ENCODE data around the gene MTMR3.

Gene MTMR3

DNA sequence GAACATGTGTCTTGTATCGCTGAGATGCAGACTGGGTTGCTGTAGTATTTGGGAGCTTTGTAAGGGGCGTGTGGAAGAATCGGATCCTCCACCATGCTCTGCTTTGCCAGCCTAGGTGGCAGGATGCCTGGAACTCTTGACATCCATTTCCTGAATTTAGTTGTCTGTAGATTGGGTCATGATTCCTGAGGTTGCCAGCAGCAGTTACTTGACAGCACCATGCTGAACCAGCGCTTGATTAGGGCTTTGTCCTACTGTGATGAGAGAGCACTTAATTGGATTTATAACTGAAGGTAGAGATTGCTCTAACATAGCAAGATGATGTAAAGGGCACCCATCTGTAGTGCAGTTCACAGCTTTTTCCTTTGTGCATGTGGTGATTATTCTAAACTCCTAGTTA lies 121.7 kb downstream of the MTMR3 start:
- no peak for DNase-seq

DNA sequence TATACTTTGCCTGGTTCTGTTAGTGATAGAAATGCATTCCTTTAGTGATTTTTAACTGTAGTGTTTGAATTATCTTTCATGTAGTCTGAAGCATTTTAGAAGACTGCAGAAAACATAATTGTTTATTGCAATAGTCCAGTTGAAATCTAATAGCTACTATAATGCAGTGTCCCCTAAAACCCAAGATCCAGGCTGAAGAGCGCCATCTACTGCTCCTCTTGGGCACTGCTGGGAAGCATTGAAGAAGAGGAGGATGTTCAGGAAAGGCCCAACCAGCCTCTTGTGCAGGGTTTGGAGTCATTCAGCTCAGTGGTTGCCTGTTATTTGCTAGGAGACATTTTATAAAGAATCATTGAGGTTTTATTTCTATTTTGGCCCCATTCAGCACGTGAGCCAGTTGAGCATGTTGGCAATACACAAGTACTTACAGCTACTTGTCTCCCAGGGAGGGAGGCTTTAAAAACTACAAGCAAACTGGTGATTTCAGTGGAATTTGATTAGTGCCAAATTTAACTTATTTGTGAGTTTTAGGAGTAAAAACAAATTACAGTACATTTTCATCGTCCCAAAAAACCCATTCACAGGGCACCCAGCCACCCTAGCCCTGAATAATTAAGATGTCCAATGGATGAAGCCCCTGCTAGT lies 122.4 kb downstream of the MTMR3 start:
- peak in 4 of 5 experiments; percentile 4 to 53 (median 37) for DNase-seq

DNA sequence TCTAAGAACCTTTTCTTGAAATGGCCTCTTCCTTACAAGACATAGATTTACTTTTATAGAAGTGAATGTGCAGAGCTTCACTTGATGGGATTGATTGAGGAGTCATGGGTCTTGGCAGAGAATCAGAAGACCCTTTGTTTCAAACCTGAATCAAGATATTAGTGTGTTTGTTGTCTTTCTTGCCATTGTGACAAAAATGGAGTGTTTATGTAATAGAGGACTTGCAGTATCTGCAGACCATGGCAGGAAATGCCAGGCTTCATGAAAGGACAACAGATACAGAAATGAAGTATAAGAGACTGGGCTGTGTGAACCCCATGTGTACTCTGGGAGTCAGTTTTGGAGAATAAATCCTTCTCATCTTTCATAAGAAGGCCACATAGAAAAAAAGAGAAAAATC lies 124.4 kb downstream of the MTMR3 start:
- DNase-seq: peak in 1 of 5 experiments; percentile 5

DNA sequence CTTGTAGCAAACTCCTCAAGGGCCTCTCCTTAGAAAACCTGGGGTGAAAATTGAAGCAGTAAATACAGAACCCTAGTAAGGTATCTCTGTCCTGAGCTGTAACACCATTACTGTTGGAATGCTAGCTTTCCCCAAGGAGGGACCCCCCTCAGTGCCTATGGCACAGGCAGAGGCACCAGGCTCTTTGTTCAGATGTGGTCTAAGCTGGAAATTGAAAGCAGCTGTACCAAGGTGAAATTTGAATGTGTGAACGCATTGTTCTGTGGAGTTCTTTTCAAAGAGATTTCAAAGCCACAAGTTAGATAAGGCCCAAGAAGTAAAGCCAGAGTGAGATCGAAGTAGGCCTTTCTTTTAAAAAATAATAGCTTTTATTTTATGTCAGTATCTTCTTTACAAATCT lies 125.4 kb downstream of the MTMR3 start:
- DNase-seq: peak in 1 of 5 experiments; percentile 69

DNA sequence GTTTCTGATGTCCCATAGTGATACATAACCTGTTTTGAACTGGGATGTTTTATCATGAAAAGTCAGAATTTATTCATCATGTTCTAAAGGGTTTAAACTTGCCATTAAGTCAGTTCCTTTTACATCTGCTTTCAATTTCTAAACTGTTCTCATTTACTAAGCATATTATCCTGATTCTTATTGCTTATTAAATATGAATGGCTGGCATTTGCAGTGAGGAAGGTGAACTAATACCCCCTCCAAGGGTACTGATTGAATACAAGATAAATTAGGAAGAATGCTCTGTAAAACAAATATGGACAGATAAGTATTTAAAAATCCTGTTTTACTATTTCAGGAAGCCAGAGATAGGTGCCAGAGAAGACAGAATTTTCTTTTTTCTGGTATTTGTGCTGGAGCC lies 126.5 kb downstream of the MTMR3 start:
- no peak for DNase-seq

GRCh38 chr22:30010789-30011405 lies 127.9 kb downstream of the MTMR3 start:
- no peak for DNase-seq

DNA sequence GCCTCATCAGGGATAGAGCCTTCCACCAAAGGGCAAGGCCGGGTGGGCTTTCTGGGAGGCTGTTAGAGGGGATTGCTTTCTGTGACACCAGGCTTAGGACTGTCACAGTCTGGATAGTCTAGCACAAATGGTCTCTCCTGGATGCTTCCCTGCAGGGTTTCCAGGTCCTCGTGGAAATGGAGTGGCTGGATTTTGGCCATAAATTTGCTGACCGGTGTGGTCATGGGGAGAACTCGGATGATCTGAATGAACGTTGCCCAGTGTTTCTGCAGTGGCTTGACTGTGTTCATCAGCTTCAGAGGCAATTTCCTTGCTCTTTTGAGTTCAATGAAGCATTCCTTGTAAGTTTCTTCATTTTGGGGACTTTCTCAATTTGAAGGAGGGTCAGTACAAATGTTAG lies 130.2 kb downstream of the MTMR3 start:
- DNase-seq: no peak

DNA sequence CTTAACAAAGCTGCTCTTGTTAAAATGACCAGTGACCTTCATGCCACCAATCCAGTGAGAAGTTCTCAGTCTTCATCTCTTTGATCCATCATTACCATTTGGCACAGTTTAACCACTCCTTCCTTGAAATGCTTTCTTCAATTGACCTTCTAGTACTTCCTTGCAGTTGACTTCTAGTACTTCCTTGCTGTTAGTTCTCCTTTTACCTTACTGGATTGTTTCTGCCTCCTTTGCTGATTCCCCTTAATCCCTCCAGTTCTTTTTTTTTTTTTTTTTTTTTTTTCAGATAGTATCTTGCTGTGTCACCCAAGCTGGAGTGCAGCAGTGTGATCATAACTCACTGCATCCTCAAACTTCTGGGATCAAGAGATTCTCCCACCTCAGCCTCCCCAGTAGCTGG lies 131.3 kb downstream of the MTMR3 start:
- DNase-seq: no peak

DNA sequence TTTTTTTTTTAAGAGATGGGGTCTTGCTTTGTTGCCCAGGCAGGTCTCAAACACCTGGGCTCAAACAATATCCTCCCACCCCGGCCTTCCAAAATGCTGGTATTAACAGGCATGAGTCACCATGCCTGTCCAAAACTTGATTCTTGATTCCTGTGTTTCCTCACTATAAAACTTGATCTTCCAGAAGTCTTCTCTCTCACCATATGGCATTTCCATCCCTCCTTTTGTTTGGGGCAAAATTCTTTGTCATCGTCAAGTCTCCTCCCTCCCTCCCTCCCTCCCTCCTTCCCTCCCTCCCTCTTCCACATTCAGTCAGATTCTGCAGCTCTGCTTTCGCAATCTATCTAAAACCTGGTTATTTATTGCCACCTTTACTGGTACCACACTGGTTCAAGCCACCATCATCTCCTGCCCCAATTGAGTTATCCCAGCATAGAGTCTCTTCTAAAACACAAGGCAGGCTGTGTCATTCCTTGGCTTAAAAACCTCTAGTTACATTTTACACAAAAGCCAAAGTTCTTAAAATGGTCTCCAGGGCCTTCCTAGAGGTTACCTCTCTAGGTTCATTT lies 132.3 kb downstream of the MTMR3 start:
- DNase-seq: no peak

- DNase-seq: no peak
Observed at GRCh38 chr22:30015846-30016245, 132.9 kb downstream of the MTMR3 start.

DNA sequence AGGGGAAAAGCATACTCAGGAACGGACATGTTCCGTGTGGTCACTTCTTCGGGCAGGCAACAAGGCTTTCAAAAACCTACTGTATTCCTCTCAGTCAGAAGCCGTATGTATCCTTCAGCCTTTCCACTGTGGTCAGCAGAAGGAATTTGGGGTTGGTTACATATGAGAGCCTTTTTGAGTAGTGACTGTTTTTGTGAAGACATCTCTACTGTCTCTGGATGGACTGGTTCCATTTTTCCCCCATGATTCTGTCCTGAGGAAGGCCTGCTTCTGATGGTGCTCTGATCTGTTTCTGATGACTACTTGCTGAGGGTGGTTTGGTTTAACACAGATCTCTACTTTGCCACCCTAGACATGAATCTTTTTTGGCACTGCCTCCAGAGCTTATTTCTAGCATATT lies 133.6 kb downstream of the MTMR3 start:
- DNase-seq: no peak

DNA sequence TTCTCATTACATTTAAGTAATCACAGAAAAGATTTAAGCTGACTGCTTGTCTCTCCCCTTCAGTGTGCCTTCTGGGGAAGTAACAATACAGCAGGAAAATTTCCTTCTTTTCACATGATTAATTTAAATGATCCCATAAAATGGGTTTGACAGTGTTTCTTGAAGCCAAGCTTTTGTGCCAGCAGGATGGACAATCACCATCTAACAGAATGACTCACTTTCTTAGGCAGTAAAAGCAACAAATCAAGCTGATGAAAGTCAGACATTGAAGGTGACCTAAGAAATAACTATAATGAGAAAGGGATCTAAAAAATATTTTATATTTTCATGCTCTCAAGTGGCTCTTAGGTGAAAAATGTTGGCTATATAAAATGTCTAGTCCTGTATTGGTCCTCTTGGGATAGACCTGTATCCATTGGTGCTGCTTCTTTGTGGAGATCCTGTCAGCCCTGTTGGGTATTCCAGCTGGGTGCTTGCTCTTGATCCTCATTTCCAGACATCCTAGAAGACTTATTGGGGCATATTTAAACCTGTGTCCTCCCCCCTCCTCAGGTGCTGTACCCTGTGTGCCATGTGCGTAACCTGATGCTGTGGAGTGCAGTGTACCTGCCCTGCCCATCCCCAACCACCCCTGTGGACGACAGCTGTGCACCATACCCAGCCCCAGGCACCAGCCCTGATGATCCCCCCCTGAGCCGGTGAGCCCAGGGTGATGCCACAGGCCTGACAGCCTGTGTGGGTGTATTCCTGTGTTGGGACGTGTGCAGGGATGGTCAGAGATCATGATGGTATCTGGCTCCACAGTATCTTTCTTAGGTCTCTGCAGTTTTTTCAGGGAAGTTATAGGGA lies 134.6 kb downstream of the MTMR3 start:
- DNase-seq: no peak

DNA sequence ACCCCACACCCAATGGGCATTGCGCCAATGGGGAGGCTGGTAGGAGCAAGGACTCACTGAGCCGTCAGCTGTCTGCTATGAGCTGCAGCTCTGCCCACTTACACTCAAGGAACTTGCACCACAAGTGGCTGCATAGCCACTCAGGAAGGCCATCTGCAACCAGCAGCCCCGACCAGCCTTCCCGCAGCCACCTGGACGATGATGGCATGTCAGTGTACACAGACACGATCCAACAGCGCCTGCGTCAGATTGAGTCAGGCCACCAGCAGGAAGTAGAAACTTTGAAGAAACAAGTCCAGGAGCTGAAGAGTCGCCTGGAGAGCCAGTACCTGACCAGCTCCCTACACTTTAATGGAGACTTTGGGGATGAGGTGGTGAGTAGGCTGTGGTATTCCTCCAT lies 137.5 kb downstream of the MTMR3 start:
- no peak for DNase-seq

DNA sequence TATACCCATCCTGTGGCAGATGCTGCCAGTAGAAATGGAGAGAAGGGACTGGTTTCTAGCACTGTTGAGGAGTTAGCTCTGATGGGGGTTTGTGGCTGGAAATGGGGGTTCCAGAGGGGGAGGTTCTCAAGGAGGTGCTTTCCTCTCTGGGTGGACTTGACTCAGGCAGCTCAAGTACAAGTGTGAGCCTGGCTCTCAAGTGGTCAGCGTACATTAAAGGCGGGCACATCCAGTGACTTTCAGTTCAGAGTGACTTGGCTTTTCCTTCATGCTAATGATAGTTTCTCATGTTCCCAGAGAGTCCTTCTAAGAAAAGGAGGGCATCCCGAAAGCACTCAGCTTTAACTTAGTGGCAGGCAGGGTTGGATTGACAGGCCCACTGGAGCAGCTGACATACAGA lies 138.4 kb downstream of the MTMR3 start:
- DNase-seq: no peak

DNA sequence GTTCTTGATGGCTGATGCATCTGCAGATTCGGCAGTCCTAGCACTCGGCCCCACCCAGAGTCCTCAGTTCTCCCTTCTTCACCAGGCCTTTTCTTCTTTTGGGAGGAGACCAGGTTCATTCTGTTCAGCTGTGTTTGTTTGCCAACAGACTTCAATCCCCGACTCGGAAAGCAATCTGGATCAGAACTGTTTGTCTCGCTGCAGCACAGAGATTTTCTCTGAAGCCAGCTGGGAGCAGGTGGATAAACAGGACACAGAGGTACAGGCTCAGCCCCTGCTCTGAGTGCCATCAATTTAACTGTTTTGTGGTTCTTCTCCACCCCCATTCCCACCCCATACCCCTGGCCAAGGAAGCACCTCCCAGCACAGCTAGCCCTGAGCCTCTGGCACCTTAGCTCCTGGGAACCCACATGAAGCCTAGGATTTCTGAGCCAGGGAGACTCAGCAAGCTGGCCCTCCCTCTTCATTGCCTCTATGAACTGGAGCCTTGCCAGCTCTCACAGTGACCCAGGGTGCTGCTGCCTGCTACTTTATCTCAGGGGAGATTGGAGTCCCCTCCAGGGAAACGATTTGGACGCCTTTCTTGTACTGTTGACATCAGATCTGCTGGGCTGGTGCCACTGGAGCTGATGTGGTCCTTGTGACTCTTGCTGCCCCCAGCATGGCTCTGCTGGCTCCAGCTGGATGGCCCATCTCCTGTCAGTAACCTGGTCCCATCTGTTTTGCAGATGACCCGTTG lies 139.1 kb downstream of the MTMR3 start:
- DNase-seq: no peak

GRCh38 chr22:30023099-30023660 lies 140.2 kb downstream of the MTMR3 start:
- DNase-seq: no peak

DNA sequence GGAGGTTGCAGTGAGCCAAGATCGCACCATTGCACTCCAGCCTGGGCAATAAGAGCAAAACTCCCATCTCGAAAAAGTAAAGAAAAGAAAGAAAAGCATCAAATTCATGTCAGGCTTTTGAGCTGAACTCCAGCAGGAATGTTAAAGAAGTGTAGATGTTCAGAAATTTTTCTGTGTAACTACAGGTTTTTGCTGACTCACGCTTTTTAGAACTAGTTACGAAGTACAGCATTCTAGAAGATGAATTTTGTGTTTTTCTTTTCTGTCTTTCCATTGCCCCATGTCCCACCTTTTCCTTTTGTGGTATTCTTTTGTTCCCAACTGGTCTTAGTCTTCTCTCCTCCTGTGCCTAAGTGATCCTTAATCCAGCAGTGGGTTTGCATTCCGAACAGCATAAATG lies 141.3 kb downstream of the MTMR3 start:
- no peak for DNase-seq

- DNase-seq: no peak
Observed at GRCh38 chr22:30025221-30025620, 142.2 kb downstream of the MTMR3 start.

- DNase-seq: no peak
Observed at GRCh38 chr22:30026756-30027155, 143.8 kb downstream of the MTMR3 start.

DNA sequence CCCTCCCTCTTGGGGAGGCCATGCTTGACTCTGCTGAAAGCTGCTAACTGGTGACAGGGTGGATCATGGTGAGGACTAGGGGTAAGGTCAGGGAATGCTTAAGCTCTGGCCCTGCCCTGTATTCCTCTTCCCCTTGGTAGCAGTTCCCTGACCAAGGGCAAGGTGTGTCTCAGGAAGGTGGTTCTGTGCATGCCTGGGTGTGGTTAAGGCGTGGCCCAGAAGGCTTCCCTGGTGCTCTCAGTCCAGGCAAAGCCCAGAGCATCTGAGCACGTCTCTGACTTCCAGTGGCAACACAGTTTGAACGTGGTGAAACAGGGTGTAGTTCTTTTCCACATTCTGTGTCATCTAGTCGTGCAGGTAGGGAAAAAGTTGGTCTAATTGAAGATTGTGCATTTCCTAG lies 144.2 kb downstream of the MTMR3 start:
- no peak for DNase-seq

- no peak for DNase-seq
Observed at GRCh38 chr22:30027791-30028190, 144.8 kb downstream of the MTMR3 start.

- DNase-seq: no peak
Observed at GRCh38 chr22:30028731-30029130, 145.8 kb downstream of the MTMR3 start.

DNA sequence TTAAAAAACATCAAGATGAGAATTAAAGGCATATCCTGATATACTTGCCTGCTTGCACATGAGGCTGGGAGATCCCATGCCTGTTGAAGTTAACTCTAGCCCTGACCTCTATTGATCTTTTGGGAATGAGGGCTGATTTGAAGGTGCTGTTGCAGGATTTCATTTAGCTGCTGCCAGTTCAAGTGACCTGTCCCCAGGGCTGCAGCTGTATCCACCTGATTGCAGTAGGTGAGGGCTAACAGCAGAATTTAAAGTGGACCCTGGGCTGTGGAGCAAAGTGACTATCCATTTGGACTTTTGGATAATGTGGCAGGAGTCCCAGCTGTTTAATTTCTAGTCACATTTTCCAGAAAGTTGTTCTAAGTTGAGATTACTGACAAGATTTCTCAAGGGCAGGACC lies 146.5 kb downstream of the MTMR3 start:
- no peak for DNase-seq

Measured in T-helper 2 cell (primary cell).